HEK293 (cell line): ENCODE data around the gene MTMR12.

Experiments used
- CTCF ChIA-PET: fragments of 350-600 bp; formaldehyde crosslinking; extraction: SDS; loops from one replicate; lab custom pipeline; 2021; ENCODE audit warnings: antibody characterized with exemption; lab: Yijun Ruan, JAX
- POLR2A ChIA-PET: fragments of 300-600 bp; formaldehyde crosslinking; extraction: SDS; loops from one replicate; lab custom pipeline; 2020; ENCODE audit warnings: antibody characterized with exemption, inconsistent platforms; lab: Yijun Ruan, JAX
- H3K27ac ChIP-seq: fragments of 200-500 bp; sonication (Bioruptor generic); 2 replicates; pipeline ENCODE4 v1.5.1; 2014; ENCODE audit warnings: low read depth, low read length, control low read depth, inconsistent platforms; ENCODE audit errors: extremely low read depth
- H3K36me3 ChIP-seq, 2 experiments: fragments of 200-500 bp in 1 of 2; sonication (Bioruptor generic) in 1 of 2; 1 replicate in 1 of 2; 2 replicates in 1 of 2; pipeline ENCODE4 v1.5.1; 2014 to 2017; ENCODE audit warnings: inconsistent platforms in 2 of 2, low read length in 2 of 2; ENCODE audit not compliant: control insufficient read depth in 2 of 2, insufficient read depth in 1 of 2
- H3K4me1 ChIP-seq: fragments of 200-500 bp; sonication (Bioruptor generic); 2 replicates; pipeline ENCODE4 v1.5.1; 2014; ENCODE audit warnings: mild to moderate bottlenecking, low read length, inconsistent platforms; ENCODE audit not compliant: control insufficient read depth, insufficient read depth
- H3K4me3 ChIP-seq: 2 replicates; pipeline ENCODE4 v1.5.1; 2011; ENCODE audit warnings: low read depth, mild to moderate bottlenecking, control low read depth, low read length, moderate library complexity
- H3K9me3 ChIP-seq: fragments of 200-500 bp; sonication (Bioruptor generic); 2 replicates; pipeline ENCODE4 v1.5.1; 2014; ENCODE audit warnings: low read depth, low read length, inconsistent platforms; ENCODE audit not compliant: control insufficient read depth, insufficient read depth
- MYNN ChIP-seq: fragments of 450-650 bp; formaldehyde crosslinking; IDR thresholded peaks from 2 replicates; pipeline ENCODE4 v1.5.1; 2016; ENCODE audit warnings: missing biosample characterization, missing genetic modification characterization, borderline replicate concordance
- PBX3 ChIP-seq: sonication (generic); formaldehyde crosslinking; IDR thresholded peaks from 2 replicates; pipeline ENCODE4 v1.8.1; 2022; ENCODE audit warnings: mild to moderate bottlenecking, moderate library complexity, missing genetic modification reagents
- SCRT2 ChIP-seq: fragments of 450-650 bp; formaldehyde crosslinking; IDR thresholded peaks from 2 replicates; pipeline ENCODE4 v1.5.1; 2016; ENCODE audit warnings: missing biosample characterization, missing genetic modification characterization
- SETDB1 ChIP-seq: IDR thresholded peaks from one replicate; pipeline ENCODE4 v1.6.1; 2017; ENCODE audit warnings: mild to moderate bottlenecking, low read length, moderate library complexity, mixed read lengths; ENCODE audit not compliant: insufficient read length
- ZNF133 ChIP-seq: fragments of 450-650 bp; formaldehyde crosslinking; IDR thresholded peaks from 2 replicates; pipeline ENCODE4 v1.5.1; 2016; ENCODE audit warnings: missing biosample characterization, missing genetic modification characterization
- ZNF157 ChIP-seq: fragments of 450-650 bp; formaldehyde crosslinking; IDR thresholded peaks from 2 replicates; pipeline ENCODE4 v1.5.1; 2016; ENCODE audit warnings: missing biosample characterization, missing genetic modification characterization
- ZNF18 ChIP-seq: fragments of 450-650 bp; formaldehyde crosslinking; IDR thresholded peaks from 2 replicates; pipeline ENCODE4 v1.5.1; 2016; ENCODE audit warnings: missing biosample characterization, missing genetic modification characterization
- ZNF26 ChIP-seq: fragments of 450-650 bp; formaldehyde crosslinking; IDR thresholded peaks from 2 replicates; pipeline ENCODE4 v1.5.1; 2016; ENCODE audit warnings: missing biosample characterization, missing genetic modification characterization
- ZNF280D ChIP-seq: fragments of 450-650 bp; formaldehyde crosslinking; IDR thresholded peaks from 2 replicates; pipeline ENCODE4 v1.5.1; 2016; ENCODE audit warnings: missing biosample characterization, missing genetic modification characterization
- ZNF426 ChIP-seq: fragments of 450-650 bp; formaldehyde crosslinking; IDR thresholded peaks from 2 replicates; pipeline ENCODE4 v1.5.1; 2017; ENCODE audit warnings: missing biosample characterization, missing genetic modification characterization, mild to moderate bottlenecking, inconsistent platforms, moderate library complexity
- ZNF449 ChIP-seq: fragments of 450-650 bp; formaldehyde crosslinking; IDR thresholded peaks from 2 replicates; pipeline ENCODE4 v1.5.1; 2017; ENCODE audit warnings: missing biosample characterization, mild to moderate bottlenecking, missing genetic modification characterization, moderate library complexity
- ZNF514 ChIP-seq: fragments of 450-650 bp; formaldehyde crosslinking; IDR thresholded peaks from 2 replicates; pipeline ENCODE4 v1.5.1; 2016; ENCODE audit warnings: missing biosample characterization, missing genetic modification characterization
- ZNF549 ChIP-seq: fragments of 450-650 bp; IDR thresholded peaks from 2 replicates; pipeline ENCODE4 v1.5.1; 2018; ENCODE audit warnings: missing biosample characterization, missing genetic modification characterization, mild to moderate bottlenecking, inconsistent platforms, moderate library complexity
- ZNF645 ChIP-seq: fragments of 450-650 bp; formaldehyde crosslinking; IDR thresholded peaks from 2 replicates; pipeline ENCODE4; 2016; ENCODE audit warnings: missing biosample characterization, missing genetic modification characterization
- ZNF664 ChIP-seq: fragments of 450-650 bp; formaldehyde crosslinking; IDR thresholded peaks from 2 replicates; pipeline ENCODE4 v1.5.1; 2016; ENCODE audit warnings: missing biosample characterization, missing genetic modification characterization
- ZSCAN4 ChIP-seq: fragments of 450-650 bp; formaldehyde crosslinking; IDR thresholded peaks from 2 replicates; pipeline ENCODE4 v1.5.1; 2017; ENCODE audit warnings: missing biosample characterization, missing genetic modification characterization

Gene MTMR12

GRCh38 chr5:32353420-32353819 lies 40.7 kb upstream of the MTMR12 start (continued):
- no peak for TF ChIP-seq PBX3
- TF ChIP-seq, all 188 proteins: peak for 0

- no peak overlapping the region for H3K27ac ChIP-seq
- CTCF ChIA-PET: interaction anchor here (0.6 kb wide), 1 partner anchor 181 kb away, joined by 3 read pairs; no protein-coding TSS in a partner anchor
- no peak overlapping the region for H3K4me3 ChIP-seq
- peaks cover 4% of the 10 kb centered on the region; the same call in 1 of the 2 replicates for H3K4me1 ChIP-seq
- H3K36me3 ChIP-seq: peaks cover 27 to 30% of the 10 kb centered on the region in 2 experiments
- POLR2A ChIA-PET: no interaction called here
- no peaks in the 10 kb centered on the region for H3K9me3 ChIP-seq
- TF ChIP-seq ZNF157 (tag by site-specific recombination) (no peak), MYNN (tag by site-specific recombination) (no peak), ZNF645 (tag by site-specific recombination) (no peak)
Measured at GRCh38 chr5:32352685-32353084, 39.9 kb upstream of the MTMR12 start.

GRCh38 chr5:32346869-32347268 lies 34.1 kb upstream of the MTMR12 start:
- H3K27ac ChIP-seq: no peak overlapping the region
- TF ChIP-seq ZNF280D (tag by site-specific recombination) (0 out of 2 replicates have a peak, but pooled peaks have one; percentile 71), SCRT2 (tag by site-specific recombination) (peak; percentile 33; the same call in 1 of the 2 replicates), SETDB1 (peak; percentile 98), ZNF426 (tag by site-specific recombination) (no peak)
- CTCF ChIA-PET: interaction anchor here (1.9 kb wide), 1 partner anchor 17 kb away, joined by 9 read pairs; no protein-coding TSS in a partner anchor
- H3K4me1 ChIP-seq: no peaks in the 10 kb centered on the region
- POLR2A ChIA-PET: no interaction called here
- no peaks in the 10 kb centered on the region; a peak in 1 of 3 replicates for H3K36me3 ChIP-seq
- no peaks in the 10 kb centered on the region for H3K9me3 ChIP-seq
- H3K4me3 ChIP-seq: no peak overlapping the region

- no peaks in the 10 kb centered on the region for H3K4me1 ChIP-seq
- POLR2A ChIA-PET: no interaction called here
- H3K9me3 ChIP-seq: no peaks in the 10 kb centered on the region
- no peak overlapping the region for H3K4me3 ChIP-seq
- H3K27ac ChIP-seq: no peak overlapping the region
- CTCF ChIA-PET: interaction anchor here (0.7 to 1.1 kb wide), 2 partner anchors 14 to 41 kb away, joined by 4 to 8 read pairs; no protein-coding TSS in a partner anchor
- H3K36me3 ChIP-seq: no peaks in the 10 kb centered on the region
- TF ChIP-seq ZSCAN4 (no peak), ZNF26 (no peak), ZNF133 (tag by site-specific recombination) (no peak), ZNF18 (tag by site-specific recombination) (no peak), ZNF514 (tag by site-specific recombination) (no peak), ZNF549 (tag by site-specific recombination) (no peak), ZNF664 (tag by site-specific recombination) (no peak), ZNF449 (tag by site-specific recombination) (no peak)
Measured at GRCh38 chr5:32343058-32343672, 30.4 kb upstream of the MTMR12 start.
